Vagina (tissue), 2 donors: ENCODE results near the gene C10orf88.

Experiments
- POLR2AphosphoS5 ChIP-seq, 2 donors: sonication (generic); formaldehyde crosslinking; IDR thresholded peaks; one replicate each; pipeline ENCODE4 v1.9.0; 2017; ENCODE audit warnings: antibody characterized with exemption in 2 of 2, mild to moderate bottlenecking in 2 of 2, low read depth in 1 of 2; ENCODE audit not compliant: insufficient read depth in 1 of 2
- TF ChIP-seq, protein P1 (sequence below), 3 experiments: fragments of 450-650 bp in 2 of 3; fragments of 200-600 bp in 1 of 3; sonication (generic) in 1 of 3; IDR thresholded peaks; one replicate each; pipeline ENCODE4 v1.5.1; 2017 to 2019; ENCODE audit warnings: antibody characterized with exemption in 3 of 3, mild to moderate bottlenecking in 2 of 3, moderate library complexity in 2 of 3

DNA sequence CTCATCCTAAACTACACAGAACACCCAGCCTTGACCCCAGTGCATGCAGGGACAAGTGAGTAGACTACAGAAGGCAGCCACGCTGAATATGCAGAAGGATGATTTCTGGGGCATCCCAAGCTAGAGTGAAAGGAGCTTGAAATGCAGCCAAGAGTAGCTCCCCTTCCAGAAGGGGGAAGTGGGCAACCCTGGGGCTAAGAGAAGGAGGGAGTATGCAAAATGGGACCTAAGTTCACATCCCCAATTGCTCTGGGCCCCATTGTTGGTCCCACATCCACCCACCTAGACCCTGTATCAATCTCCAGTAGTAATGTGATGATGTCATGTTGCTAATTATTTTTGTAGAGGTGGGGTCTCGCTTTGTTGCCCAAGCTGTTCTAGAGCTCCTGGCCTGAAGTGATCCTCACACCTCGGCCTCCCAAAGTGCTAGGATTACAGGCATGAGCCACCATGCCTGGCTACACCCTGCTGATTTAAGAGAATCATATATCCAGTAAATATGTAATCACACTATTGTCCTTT, 20.6 kb upstream of the C10orf88 start:
- TF ChIP-seq, protein P1, sequence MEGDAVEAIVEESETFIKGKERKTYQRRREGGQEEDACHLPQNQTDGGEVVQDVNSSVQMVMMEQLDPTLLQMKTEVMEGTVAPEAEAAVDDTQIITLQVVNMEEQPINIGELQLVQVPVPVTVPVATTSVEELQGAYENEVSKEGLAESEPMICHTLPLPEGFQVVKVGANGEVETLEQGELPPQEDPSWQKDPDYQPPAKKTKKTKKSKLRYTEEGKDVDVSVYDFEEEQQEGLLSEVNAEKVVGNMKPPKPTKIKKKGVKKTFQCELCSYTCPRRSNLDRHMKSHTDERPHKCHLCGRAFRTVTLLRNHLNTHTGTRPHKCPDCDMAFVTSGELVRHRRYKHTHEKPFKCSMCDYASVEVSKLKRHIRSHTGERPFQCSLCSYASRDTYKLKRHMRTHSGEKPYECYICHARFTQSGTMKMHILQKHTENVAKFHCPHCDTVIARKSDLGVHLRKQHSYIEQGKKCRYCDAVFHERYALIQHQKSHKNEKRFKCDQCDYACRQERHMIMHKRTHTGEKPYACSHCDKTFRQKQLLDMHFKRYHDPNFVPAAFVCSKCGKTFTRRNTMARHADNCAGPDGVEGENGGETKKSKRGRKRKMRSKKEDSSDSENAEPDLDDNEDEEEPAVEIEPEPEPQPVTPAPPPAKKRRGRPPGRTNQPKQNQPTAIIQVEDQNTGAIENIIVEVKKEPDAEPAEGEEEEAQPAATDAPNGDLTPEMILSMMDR (IDR thresholded peaks at IDR 0.05): no peak
- TF ChIP-seq POLR2AphosphoS5 (IDR thresholded peaks at IDR 0.05; ENCODE audit: insufficient read depth in 1 of 2, low read depth in 1 of 2): no peak
